ENCODE measurements around the gene DLG2. TPM values are rescaled to one million over a fixed set of nuclear protein-coding genes. Genes with fewer than 3 reads are reported as not detected.

DLG2 gene
- total RNA-seq, 2 experiments from 2014 or later, result 2.0 to 2.1 TPM

DNA sequence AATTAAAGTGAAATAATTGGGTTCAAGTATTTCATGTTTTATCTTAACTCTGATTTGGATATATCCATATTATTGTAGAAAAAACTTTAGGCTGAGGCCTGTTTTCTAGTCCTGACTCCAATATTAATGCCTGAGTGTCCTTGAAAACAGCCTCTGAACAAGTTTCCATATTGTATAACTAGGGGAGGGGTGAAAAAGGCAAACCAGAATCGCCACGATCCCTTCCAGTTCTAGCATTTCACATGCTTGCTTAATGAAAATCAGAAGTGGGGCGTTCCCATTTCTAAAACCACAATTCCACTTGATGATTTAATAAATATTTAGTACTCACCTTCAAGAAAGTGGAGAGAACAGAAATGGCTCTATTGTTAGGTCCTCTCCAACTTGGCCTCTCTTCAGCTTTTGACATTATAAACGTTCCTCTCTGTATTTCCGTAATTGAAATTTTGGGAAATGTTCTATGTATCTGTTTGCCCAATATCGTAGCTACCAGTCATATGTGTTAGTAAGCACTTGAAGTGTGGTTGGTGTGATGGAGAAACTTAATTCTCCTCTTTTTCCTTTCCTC lies 1779.6 kb downstream of the DLG2 start:
- Histone ChIP-seq H3K9me3 (ENCODE audit: control insufficient read depth in 1 of 2, insufficient read depth in 1 of 2, low read length in 2 of 2) (peaks cover 0 to 5% of the 10 kb centered on the region in 2 experiments), H3K27me3 (ENCODE audit: control insufficient read depth in 1 of 2, insufficient read depth in 2 of 2, low read length in 2 of 2) (no peaks in the 10 kb centered on the region), H3K27ac (ENCODE audit: low read depth in 1 of 2, low read length in 2 of 2) (no peak overlapping the region), H3K36me3 (ENCODE audit: insufficient read depth, low read length) (no peaks in the 10 kb centered on the region), H3K4me3 (ENCODE audit: low read length) (no peak overlapping the region), H3K4me1 (ENCODE audit: insufficient read depth, low read length) (no peaks in the 10 kb centered on the region)
- H3K9me3 Mint-ChIP-seq, result no peaks in the 10 kb centered on the region
- H3K27ac Mint-ChIP-seq, result no peak overlapping the region
- POLR2A ChIA-PET, result no interaction called here
- H3K36me3 Mint-ChIP-seq (ENCODE audit: low read depth), result no peaks in the 10 kb centered on the region
- CTCF ChIA-PET, result interaction anchor here (0.9 kb wide), 1 partner anchor 11 kb away, joined by 3 read pairs; no protein-coding TSS in a partner anchor
- no peak for DNase-seq
- intact Hi-C loops (cut with DNase I, micrococcal nuclease), result no loop called here
- no peaks in the 10 kb centered on the region for H3K27me3 Mint-ChIP-seq
- H3K4me1 Mint-ChIP-seq (ENCODE audit: low read depth), result no peaks in the 10 kb centered on the region
- ATAC-seq (ENCODE audit: poor library complexity), result no peak
- TF ChIP-seq, protein P1, sequence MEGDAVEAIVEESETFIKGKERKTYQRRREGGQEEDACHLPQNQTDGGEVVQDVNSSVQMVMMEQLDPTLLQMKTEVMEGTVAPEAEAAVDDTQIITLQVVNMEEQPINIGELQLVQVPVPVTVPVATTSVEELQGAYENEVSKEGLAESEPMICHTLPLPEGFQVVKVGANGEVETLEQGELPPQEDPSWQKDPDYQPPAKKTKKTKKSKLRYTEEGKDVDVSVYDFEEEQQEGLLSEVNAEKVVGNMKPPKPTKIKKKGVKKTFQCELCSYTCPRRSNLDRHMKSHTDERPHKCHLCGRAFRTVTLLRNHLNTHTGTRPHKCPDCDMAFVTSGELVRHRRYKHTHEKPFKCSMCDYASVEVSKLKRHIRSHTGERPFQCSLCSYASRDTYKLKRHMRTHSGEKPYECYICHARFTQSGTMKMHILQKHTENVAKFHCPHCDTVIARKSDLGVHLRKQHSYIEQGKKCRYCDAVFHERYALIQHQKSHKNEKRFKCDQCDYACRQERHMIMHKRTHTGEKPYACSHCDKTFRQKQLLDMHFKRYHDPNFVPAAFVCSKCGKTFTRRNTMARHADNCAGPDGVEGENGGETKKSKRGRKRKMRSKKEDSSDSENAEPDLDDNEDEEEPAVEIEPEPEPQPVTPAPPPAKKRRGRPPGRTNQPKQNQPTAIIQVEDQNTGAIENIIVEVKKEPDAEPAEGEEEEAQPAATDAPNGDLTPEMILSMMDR (IDR thresholded peaks at IDR 0.05), result no peak
- H3K4me3 Mint-ChIP-seq, result no peak overlapping the region

DNA sequence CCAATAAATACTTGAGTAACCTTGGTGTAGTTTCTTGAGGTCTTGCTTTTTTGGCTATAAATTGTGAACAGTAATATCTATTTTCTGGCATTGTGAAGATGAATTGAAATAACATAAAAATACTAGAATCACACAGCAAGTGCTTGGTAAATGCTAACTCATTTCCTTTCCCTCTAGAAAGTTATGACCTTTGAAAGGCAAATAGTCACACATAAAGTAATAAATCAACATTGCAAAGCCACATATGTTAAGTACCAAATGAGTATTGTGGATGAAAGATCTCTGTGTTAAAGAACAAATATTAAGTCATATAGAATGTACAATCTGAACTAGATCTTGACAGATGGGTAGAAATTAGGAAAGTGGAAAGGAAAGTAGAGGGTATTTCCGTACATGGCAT lies 1781.3 kb downstream of the DLG2 start:
- ChIA-PET POLR2A (no interaction called here), CTCF (no interaction called here)
- H3K4me1 Mint-ChIP-seq (ENCODE audit: low read depth), result no peaks in the 10 kb centered on the region
- H3K27ac Mint-ChIP-seq, result no peak overlapping the region
- ATAC-seq (ENCODE audit: poor library complexity) (no peak), DNase-seq (no peak)
- H3K36me3 Mint-ChIP-seq (ENCODE audit: low read depth), result no peaks in the 10 kb centered on the region
- no peaks in the 10 kb centered on the region for H3K36me3 ChIP-seq (ENCODE audit: insufficient read depth, low read length)
- H3K4me3 ChIP-seq (ENCODE audit: low read length), result no peak overlapping the region
- no peaks in the 10 kb centered on the region for H3K9me3 Mint-ChIP-seq
- intact Hi-C loops (cut with DNase I, micrococcal nuclease), result no loop called here
- H3K27me3 Mint-ChIP-seq, result no peaks in the 10 kb centered on the region
- no peak overlapping the region for H3K27ac ChIP-seq (ENCODE audit: low read depth in 1 of 2, low read length in 2 of 2)
- peaks cover 0 to 3% of the 10 kb centered on the region in 2 experiments for H3K9me3 ChIP-seq (ENCODE audit: control insufficient read depth in 1 of 2, insufficient read depth in 1 of 2, low read length in 2 of 2)
- H3K4me1 ChIP-seq (ENCODE audit: insufficient read depth, low read length), result no peaks in the 10 kb centered on the region
- H3K4me3 Mint-ChIP-seq, result no peak overlapping the region
- TF ChIP-seq, protein P1 (IDR thresholded peaks at IDR 0.05), result no peak
- no peaks in the 10 kb centered on the region for H3K27me3 ChIP-seq (ENCODE audit: control insufficient read depth in 1 of 2, insufficient read depth in 2 of 2, low read length in 2 of 2)

DNA sequence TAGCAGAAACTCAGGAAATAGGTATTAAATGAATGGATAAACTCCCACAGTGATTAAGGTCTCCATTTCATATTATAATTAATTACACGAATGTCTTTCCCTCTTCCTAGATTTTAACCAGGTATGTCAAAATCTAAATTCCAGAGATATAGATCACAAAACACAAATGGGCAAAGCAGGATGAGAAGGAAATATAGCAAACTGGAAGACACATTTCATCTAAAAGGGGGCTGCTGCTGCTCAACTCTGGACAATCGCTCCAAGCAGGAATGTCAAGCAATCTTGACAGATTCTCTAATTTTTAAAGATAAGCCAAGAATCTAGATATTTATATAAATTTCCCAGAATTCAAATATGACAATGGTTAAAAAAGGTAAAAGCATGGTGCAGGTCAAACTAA lies 1786.8 kb downstream of the DLG2 start:
- CTCF ChIA-PET, result no interaction called here
- POLR2A ChIA-PET, result no interaction called here

More for the DNA sequence above, 1786.8 kb downstream of the DLG2 start:
- intact Hi-C loops (cut with DNase I, micrococcal nuclease), result no loop called here
- no peaks in the 10 kb centered on the region for H3K9me3 Mint-ChIP-seq
- no peak for DNase-seq
- no peaks in the 10 kb centered on the region for H3K9me3 ChIP-seq (ENCODE audit: control insufficient read depth in 1 of 2, insufficient read depth in 1 of 2, low read length in 2 of 2)
- H3K4me1 ChIP-seq (ENCODE audit: insufficient read depth, low read length), result no peaks in the 10 kb centered on the region
- no peak overlapping the region for H3K27ac Mint-ChIP-seq
- no peak overlapping the region for H3K27ac ChIP-seq (ENCODE audit: low read depth in 1 of 2, low read length in 2 of 2)
- H3K4me3 ChIP-seq (ENCODE audit: low read length), result no peak overlapping the region
- no peaks in the 10 kb centered on the region for H3K36me3 Mint-ChIP-seq (ENCODE audit: low read depth)
- TF ChIP-seq, protein P1 (IDR thresholded peaks at IDR 0.05), result no peak
- H3K27me3 ChIP-seq (ENCODE audit: control insufficient read depth in 1 of 2, insufficient read depth in 2 of 2, low read length in 2 of 2), result peaks cover 0 to 6% of the 10 kb centered on the region in 2 experiments
- H3K27me3 Mint-ChIP-seq, result no peaks in the 10 kb centered on the region
- H3K36me3 ChIP-seq (ENCODE audit: insufficient read depth, low read length), result no peaks in the 10 kb centered on the region
- ATAC-seq (ENCODE audit: poor library complexity), result no peak
- H3K4me1 Mint-ChIP-seq (ENCODE audit: low read depth), result no peaks in the 10 kb centered on the region
- H3K4me3 Mint-ChIP-seq, result no peak overlapping the region
